Measurements from ENCODE around the gene NECTIN4. TPM values are rescaled to one million over a fixed set of nuclear protein-coding genes. Genes with fewer than 3 reads are reported as not detected.

NECTIN4 gene
- total and polyA plus RNA-seq, 2 experiments from 2014 or later: 0.16 TPM; not detected in 1

DNA sequence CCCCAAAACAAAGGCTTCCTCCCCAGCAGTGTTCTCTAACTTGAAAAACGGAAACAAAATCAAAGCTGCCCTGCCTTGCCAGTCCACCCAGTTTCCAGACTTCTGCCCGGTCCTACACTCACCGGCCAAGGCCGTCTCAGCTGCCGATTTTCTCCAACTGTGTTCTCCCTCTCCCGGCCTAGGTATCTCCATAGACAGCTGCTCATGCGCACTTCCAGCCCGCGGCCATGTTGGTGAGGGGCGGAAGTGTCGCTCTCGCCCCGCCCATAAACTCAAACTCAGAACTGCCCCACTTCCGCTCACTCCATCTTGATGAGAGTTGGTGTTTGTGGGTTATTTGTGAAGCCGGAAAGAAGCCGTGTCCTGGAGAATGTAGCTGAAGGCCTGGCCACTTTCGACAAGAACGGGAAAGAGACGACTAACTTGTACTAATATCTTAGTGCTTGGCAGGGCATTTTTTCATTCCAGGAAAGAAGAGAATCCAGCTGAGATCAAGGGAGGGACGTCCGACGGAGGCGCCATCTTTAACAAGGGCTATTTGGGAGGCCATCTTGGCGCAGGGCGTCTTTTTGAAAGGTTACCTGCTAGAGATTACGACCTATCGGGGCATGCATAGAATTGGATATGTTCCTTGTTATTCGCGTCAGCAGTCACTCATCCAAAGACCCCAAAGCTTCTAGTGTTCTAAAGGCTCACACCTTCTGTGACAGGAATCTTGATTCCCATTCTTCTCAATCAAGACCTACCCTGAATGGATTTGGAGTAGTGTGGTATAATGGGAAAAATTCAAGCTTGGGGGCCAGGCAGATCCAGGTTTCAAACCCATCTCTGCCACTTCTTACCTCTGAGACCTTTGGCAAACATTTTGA is 43.4 kb downstream of the NECTIN4 start, which contains the start of gene USF1 (continued):
- TF ChIP-seq, protein P1, sequence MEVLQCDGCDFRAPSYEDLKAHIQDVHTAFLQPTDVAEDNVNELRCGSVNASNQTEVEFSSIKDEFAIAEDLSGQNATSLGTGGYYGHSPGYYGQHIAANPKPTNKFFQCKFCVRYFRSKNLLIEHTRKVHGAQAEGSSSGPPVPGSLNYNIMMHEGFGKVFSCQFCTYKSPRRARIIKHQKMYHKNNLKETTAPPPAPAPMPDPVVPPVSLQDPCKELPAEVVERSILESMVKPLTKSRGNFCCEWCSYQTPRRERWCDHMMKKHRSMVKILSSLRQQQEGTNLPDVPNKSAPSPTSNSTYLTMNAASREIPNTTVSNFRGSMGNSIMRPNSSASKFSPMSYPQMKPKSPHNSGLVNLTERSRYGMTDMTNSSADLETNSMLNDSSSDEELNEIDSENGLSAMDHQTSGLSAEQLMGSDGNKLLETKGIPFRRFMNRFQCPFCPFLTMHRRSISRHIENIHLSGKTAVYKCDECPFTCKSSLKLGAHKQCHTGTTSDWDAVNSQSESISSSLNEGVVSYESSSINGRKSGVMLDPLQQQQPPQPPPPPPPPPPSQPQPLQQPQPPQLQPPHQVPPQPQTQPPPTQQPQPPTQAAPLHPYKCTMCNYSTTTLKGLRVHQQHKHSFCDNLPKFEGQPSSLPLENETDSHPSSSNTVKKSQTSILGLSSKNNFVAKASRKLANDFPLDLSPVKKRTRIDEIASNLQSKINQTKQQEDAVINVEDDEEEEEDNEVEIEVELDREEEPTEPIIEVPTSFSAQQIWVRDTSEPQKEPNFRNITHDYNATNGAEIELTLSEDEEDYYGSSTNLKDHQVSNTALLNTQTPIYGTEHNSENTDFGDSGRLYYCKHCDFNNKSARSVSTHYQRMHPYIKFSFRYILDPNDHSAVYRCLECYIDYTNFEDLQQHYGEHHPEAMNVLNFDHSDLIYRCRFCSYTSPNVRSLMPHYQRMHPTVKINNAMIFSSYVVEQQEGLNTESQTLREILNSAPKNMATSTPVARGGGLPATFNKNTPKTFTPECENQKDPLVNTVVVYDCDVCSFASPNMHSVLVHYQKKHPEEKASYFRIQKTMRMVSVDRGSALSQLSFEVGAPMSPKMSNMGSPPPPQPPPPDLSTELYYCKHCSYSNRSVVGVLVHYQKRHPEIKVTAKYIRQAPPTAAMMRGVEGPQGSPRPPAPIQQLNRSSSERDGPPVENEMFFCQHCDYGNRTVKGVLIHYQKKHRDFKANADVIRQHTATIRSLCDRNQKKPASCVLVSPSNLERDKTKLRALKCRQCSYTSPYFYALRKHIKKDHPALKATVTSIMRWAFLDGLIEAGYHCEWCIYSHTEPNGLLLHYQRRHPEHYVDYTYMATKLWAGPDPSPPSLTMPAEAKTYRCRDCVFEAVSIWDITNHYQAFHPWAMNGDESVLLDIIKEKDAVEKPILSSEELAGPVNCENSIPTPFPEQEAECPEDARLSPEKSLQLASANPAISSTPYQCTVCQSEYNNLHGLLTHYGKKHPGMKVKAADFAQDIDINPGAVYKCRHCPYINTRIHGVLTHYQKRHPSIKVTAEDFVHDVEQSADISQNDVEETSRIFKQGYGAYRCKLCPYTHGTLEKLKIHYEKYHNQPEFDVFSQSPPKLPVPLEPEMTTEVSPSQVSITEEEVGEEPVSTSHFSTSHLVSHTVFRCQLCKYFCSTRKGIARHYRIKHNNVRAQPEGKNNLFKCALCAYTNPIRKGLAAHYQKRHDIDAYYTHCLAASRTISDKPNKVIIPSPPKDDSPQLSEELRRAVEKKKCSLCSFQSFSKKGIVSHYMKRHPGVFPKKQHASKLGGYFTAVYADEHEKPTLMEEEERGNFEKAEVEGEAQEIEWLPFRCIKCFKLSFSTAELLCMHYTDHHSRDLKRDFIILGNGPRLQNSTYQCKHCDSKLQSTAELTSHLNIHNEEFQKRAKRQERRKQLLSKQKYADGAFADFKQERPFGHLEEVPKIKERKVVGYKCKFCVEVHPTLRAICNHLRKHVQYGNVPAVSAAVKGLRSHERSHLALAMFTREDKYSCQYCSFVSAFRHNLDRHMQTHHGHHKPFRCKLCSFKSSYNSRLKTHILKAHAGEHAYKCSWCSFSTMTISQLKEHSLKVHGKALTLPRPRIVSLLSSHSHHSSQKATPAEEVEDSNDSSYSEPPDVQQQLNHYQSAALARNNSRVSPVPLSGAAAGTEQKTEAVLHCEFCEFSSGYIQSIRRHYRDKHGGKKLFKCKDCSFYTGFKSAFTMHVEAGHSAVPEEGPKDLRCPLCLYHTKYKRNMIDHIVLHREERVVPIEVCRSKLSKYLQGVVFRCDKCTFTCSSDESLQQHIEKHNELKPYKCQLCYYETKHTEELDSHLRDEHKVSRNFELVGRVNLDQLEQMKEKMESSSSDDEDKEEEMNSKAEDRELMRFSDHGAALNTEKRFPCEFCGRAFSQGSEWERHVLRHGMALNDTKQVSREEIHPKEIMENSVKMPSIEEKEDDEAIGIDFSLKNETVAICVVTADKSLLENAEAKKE (CRISPR knock-in tag; IDR thresholded peaks at IDR 0.05): no peak
- TF ChIP-seq CREB1 (CRISPR knock-in tag; IDR thresholded peaks at IDR 0.05; ENCODE audit: low read depth) (peak; percentile 65), STAT1 (IDR thresholded peaks at IDR 0.05; ENCODE audit: unreplicated experiment) (no peak), NANOG (IDR thresholded peaks at IDR 0.05; ENCODE audit: borderline replicate concordance) (no peak; the same call in 1 of the 2 replicates)

DNA sequence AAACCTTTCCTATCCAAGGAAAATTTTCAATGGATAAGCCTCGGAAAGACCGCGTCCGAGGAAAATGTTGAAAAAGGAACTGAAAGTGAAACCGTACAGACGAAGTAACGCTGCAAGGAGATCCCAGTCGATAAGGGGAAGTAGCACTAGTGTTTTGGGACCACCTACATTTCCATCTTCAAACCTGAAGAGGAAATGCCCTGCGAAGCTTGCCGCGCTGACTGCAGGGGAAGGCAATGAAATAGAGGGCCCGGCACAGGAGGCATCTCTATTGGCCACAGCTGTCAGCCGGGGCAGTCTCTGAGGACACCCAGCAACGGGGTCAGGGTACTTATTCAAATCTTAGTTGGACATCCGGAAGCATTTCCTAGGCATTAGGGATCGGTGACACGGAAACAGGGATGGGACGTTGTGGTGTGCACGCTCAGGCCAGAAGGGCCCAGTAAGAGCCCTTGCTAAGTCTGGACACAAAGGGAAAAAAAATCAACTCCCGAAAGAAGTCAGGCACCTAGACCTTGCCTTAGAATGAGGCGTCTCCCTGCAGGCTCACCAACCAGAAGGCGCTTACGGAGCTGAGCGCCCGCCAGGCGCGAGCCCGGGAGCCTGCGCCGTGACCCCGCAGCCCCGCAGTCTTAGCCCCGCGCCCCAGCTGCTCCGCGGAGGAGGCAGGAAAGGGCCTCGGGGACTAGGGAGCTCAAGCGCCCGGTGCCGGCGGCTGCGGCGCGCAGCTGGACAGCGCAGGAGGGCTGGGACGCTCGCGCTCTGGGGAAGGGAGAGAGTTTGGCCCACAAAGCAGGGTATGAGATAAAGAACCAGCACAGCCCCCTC is 44.2 kb downstream of the NECTIN4 start:
- Histone ChIP-seq H3K36me3 (ENCODE audit: insufficient read depth) (peaks cover 19% of the 10 kb centered on the region), H3K9me2 (ENCODE audit: insufficient read depth) (peaks cover 15% of the 10 kb centered on the region), H3K27ac (ENCODE audit: low read depth) (peak overlapping the region; percentile 90), H3K4me1 (ENCODE audit: insufficient read depth) (peaks cover 7% of the 10 kb centered on the region), H3K79me2 (replicated peaks; ENCODE audit: insufficient read depth) (peaks cover 27% of the 10 kb centered on the region), H3K4me2 (peak overlapping the region; percentile 86), H2AFZ (no peak overlapping the region), H3F3A (replicated peaks; ENCODE audit: low read depth) (peaks cover 22% of the 10 kb centered on the region), H3K4me3 (peak overlapping the region; percentile 52), H4K20me1 (replicated peaks; ENCODE audit: insufficient read depth) (no peaks in the 10 kb centered on the region; the same call in 1 of the 2 replicates), H3K27me3 (ENCODE audit: insufficient read depth) (peaks cover 5% of the 10 kb centered on the region; the same call in 1 of the 2 replicates)
- DNase-seq (ENCODE audit: low spot score) (peak; percentile 76), ATAC-seq (peak; percentile 67)
- H3K4me1 Mint-ChIP-seq: peaks cover 25% of the 10 kb centered on the region
- 0 out of 2 replicates have a peak, but pooled peaks have one; percentile 8 for TF ChIP-seq CREB1 (CRISPR knock-in tag; IDR thresholded peaks at IDR 0.05; ENCODE audit: low read depth)
- no peak for TF ChIP-seq POLR2AphosphoS5 (IDR thresholded peaks at IDR 0.05; ENCODE audit: low read depth)
- peak overlapping the region; percentile 99 for H3K27ac Mint-ChIP-seq
- peak overlapping the region; percentile 97 for H3K4me3 Mint-ChIP-seq
- H3K9me3 Mint-ChIP-seq: peaks cover 38% of the 10 kb centered on the region
- peaks cover 54% of the 10 kb centered on the region for H3K36me3 Mint-ChIP-seq (ENCODE audit: low read depth)
- peaks cover 19% of the 10 kb centered on the region for H3K27me3 Mint-ChIP-seq (ENCODE audit: insufficient read depth, low read depth, poor library complexity)

Data from GM23338 (cell line).